GM12878 (cell line): ENCODE results near the gene WDR75. TPM values are rescaled to one million over a fixed set of nuclear protein-coding genes. Genes with fewer than 3 reads are reported as not detected.

Source experiments
- ATAC-seq: fragments of 200-7000 bp; cut with Tn5 transposase; 3 replicates; pipeline ENCODE4 v1.9.1; 2020; ENCODE audit warnings: mild to moderate bottlenecking, moderate library complexity
- BruUV-seq: library from RNA; stranded (reverse); fragments of 400-500 nt; replicated peaks from 2 replicates; lab custom pipeline; 2021; lab: Mats Ljungman, UMichigan
- CTCF ChIA-PET: fragments of 300-600 bp; sonication (Branson Sonifier 250); formaldehyde crosslinking; extraction: SDS; loops from one replicate; lab custom pipeline; 2021; ENCODE audit warnings: inconsistent platforms; lab: Yijun Ruan, JAX
- POLR2A ChIA-PET: fragments of 350-600 bp; formaldehyde crosslinking; extraction: SDS; loops from one replicate; lab custom pipeline; 2021; ENCODE audit warnings: inconsistent platforms; lab: Charles Lee
- RAD21 ChIA-PET: fragments of 300-600 bp; sonication (Branson Sonifier 250); formaldehyde crosslinking; loops from one replicate; lab custom pipeline; 2023; ENCODE audit warnings: antibody characterized with exemption; ENCODE audit not compliant: unreplicated experiment; lab: Charles Lee
- SMC1A ChIA-PET: fragments of 300-600 bp; sonication (Branson Sonifier 250); formaldehyde crosslinking; loops from one replicate; lab custom pipeline; 2023; ENCODE audit not compliant: unreplicated experiment, uncharacterized antibody; lab: Charles Lee
- DNase-seq: peaks from one replicate; pipeline ENCODE4 v3.0.0-alpha.2; 2011; ENCODE audit warnings: low read depth, low spot score
- FAIRE-seq: peaks from 3 replicates; lab custom pipeline; 2011; peaks lifted over from hg19 to GRCh38; lab: Jason Lieb, UNC
- H2AFZ ChIP-seq: 2 replicates; pipeline ENCODE4 v1.6.0; 2011; ENCODE audit warnings: low read depth, low read length, control low read depth; ENCODE audit not compliant: control insufficient read depth
- H3K27ac ChIP-seq: 2 replicates; pipeline ENCODE4 v1.5.1; 2011; ENCODE audit warnings: control low read depth; ENCODE audit not compliant: control insufficient read depth, insufficient read depth
- H3K27me3 ChIP-seq, 2 experiments: replicated peaks in 1 of 2; 2 replicates each; pipeline versions ENCODE4 v1.6.0 to v1.6.1; 2011; ENCODE audit warnings: low read length in 1 of 2; ENCODE audit not compliant: control insufficient read depth in 2 of 2, insufficient read depth in 2 of 2
- H3K36me3 ChIP-seq, 2 experiments: 2 replicates each; pipeline ENCODE4 v1.5.1; 2011; ENCODE audit warnings: low read length in 1 of 2; ENCODE audit not compliant: control insufficient read depth in 2 of 2, insufficient read depth in 2 of 2
- H3K4me1 ChIP-seq: 2 replicates; pipeline ENCODE4 v1.6.1; 2011; ENCODE audit warnings: mild to moderate bottlenecking, low read length, moderate library complexity, mixed read lengths; ENCODE audit not compliant: control insufficient read depth, insufficient read depth
- H3K4me2 ChIP-seq: 2 replicates; pipeline ENCODE4 v1.6.0; 2011; ENCODE audit warnings: control low read depth; ENCODE audit not compliant: control insufficient read depth, insufficient read depth
- H3K4me3 ChIP-seq: fragments of 200-600 bp; sonication (generic); 2 replicates; pipeline ENCODE4 v1.5.1; 2016
- H3K79me2 ChIP-seq: 2 replicates; pipeline ENCODE4 v1.6.0; 2011; ENCODE audit warnings: low read length; ENCODE audit not compliant: control insufficient read depth, insufficient read depth
- H3K9ac ChIP-seq: 2 replicates; pipeline ENCODE4 v1.8.0; 2011; ENCODE audit warnings: low read length, control low read depth, mixed read lengths; ENCODE audit not compliant: control insufficient read depth, insufficient read depth
- H3K9me3 ChIP-seq: replicated peaks from 3 replicates; pipeline ENCODE4 v1.5.1; 2011; ENCODE audit warnings: mild to moderate bottlenecking, low read length; ENCODE audit not compliant: control insufficient read depth, insufficient read depth
- H4K20me1 ChIP-seq: 2 replicates; pipeline ENCODE4 v1.6.0; 2011; ENCODE audit not compliant: control insufficient read depth, insufficient read depth
- BHLHE40 ChIP-seq, 2 experiments: fragments of 450-650 bp in 1 of 2; IDR thresholded peaks; 2 replicates each; pipeline ENCODE4 v1.6.1; 2011 to 2017; ENCODE audit warnings: low read depth in 2 of 2, borderline replicate concordance in 1 of 2, improper control_type of control experiment in 1 of 2, low read length in 1 of 2, mild to moderate bottlenecking in 1 of 2
- HCFC1 ChIP-seq: fragments of 150-350 bp; IDR thresholded peaks from 2 replicates; pipeline ENCODE4 v1.6.1; 2014; ENCODE audit warnings: low read length
- MEF2A ChIP-seq: IDR thresholded peaks from 2 replicates; pipeline ENCODE4 v1.6.1; 2011; ENCODE audit warnings: low read depth, mild to moderate bottlenecking, low read length, moderate library complexity; ENCODE audit not compliant: insufficient read depth
- MXI1 ChIP-seq: fragments of 150-350 bp; IDR thresholded peaks from 2 replicates; pipeline ENCODE4 v1.6.1; 2011; ENCODE audit warnings: low read depth, mild to moderate bottlenecking, inconsistent platforms, low read length, improper control_type of control experiment
- NFXL1 ChIP-seq: fragments of 450-650 bp; IDR thresholded peaks from 2 replicates; pipeline ENCODE4 v1.6.1; 2017; ENCODE audit warnings: antibody characterized with exemption, mild to moderate bottlenecking, borderline replicate concordance
- RB1 ChIP-seq: fragments of 450-650 bp; formaldehyde crosslinking; IDR thresholded peaks from 2 replicates; pipeline ENCODE4 v1.6.1; 2017; ENCODE audit warnings: mild to moderate bottlenecking, borderline replicate concordance
- RELA ChIP-seq: fragments of 450-650 bp; IDR thresholded peaks from 2 replicates; pipeline ENCODE4 v1.8.0; 2014; ENCODE audit warnings: borderline replicate concordance; ENCODE audit not compliant: partially characterized antibody
- SKIL ChIP-seq: fragments of 450-650 bp; IDR thresholded peaks from 2 replicates; pipeline ENCODE4 v1.6.1; 2017; ENCODE audit warnings: mild to moderate bottlenecking, low read depth, inconsistent platforms; ENCODE audit not compliant: poor library complexity, severe bottlenecking
- SREBF2 ChIP-seq: IDR thresholded peaks from 2 replicates; pipeline ENCODE4 v1.6.1; 2012; ENCODE audit warnings: mild to moderate bottlenecking, low read length
- USF2 ChIP-seq: IDR thresholded peaks from 2 replicates; pipeline ENCODE4 v1.6.1; 2011; ENCODE audit warnings: low read depth, low read length, improper control_type of control experiment, borderline replicate concordance
- YBX1 ChIP-seq: fragments of 450-650 bp; IDR thresholded peaks from 2 replicates; pipeline ENCODE4 v1.6.1; 2016; ENCODE audit warnings: antibody characterized with exemption
- WGBS: methylation state at CpG from one replicate; pipeline ENCODE4 v1.1.6; 2016; ENCODE audit warnings: low lambda C conversion rate; ENCODE audit not compliant: insufficient replicate concordance, insufficient coverage; ENCODE audit errors: missing lambda C conversion rate; 5-methylcytosine and 5-hydroxymethylcytosine counted together
- in situ Hi-C: fragments of 300-500 bp; cut with MboI; formaldehyde crosslinking; loops from 9 replicates; pipeline ENCODE4 v1.14.3; 2018; ENCODE audit warnings: mixed read lengths
- intact Hi-C: fragments of 100-400 bp; cut with micrococcal nuclease; formaldehyde crosslinking; loops from one replicate; pipeline ENCODE4 v1.14.2; 2022; ENCODE audit not compliant: unreplicated experiment
- polyA plus RNA-seq, 11 experiments: library from polyadenylated mRNA; depleted of rRNA in 4 of 11; unstranded in 6 of 11; stranded (reverse) in 5 of 11; fragments of >200 nt; fragmentation: Nextera tagmentation in 4 of 11; fragmentation: Illumina TruSeq in 1 of 11; extraction: Ambion mirVana in 4 of 11; extraction: Trizol in 1 of 11; gene quantifications; 1 replicate in 1 of 11; 2 replicates in 10 of 11; pipeline versions ENCODE4 v1.2.1 to v1.2.3, GENCODE V29; 2011 to 2016; ENCODE audit warnings: inconsistent platforms in 2 of 11, missing spikeins in 2 of 11, low read depth in 1 of 11
- total RNA-seq, 4 experiments: library from RNA; depleted of rRNA in 3 of 4; stranded (reverse); fragments of >200 nt in 3 of 4; fragmentation: Illumina TruSeq in 1 of 4; extraction: Trizol in 1 of 4; gene quantifications; 2 replicates each; pipeline versions ENCODE4 v1.2.1 to v1.2.3, GENCODE V29; 2013 to 2021
- TF ChIP-seq, protein P1 (sequence below): IDR thresholded peaks from 2 replicates; pipeline ENCODE4 v1.6.1; 2011; ENCODE audit warnings: low read depth, mild to moderate bottlenecking, low read length, moderate library complexity, borderline replicate concordance; ENCODE audit errors: extremely low read depth
- TF ChIP-seq, protein P2 (sequence below): fragments of 450-650 bp; formaldehyde crosslinking; IDR thresholded peaks from 2 replicates; pipeline ENCODE4 v1.4.0; 2020; ENCODE audit warnings: mild to moderate bottlenecking, moderate library complexity

The WDR75 gene
- total and polyA plus RNA-seq, 10 of the 15 experiments (the other 5 are each of a cell fraction or from before 2014, with no cell fraction given): 53.1 to 98.5 (median 71.5) TPM

DNA sequence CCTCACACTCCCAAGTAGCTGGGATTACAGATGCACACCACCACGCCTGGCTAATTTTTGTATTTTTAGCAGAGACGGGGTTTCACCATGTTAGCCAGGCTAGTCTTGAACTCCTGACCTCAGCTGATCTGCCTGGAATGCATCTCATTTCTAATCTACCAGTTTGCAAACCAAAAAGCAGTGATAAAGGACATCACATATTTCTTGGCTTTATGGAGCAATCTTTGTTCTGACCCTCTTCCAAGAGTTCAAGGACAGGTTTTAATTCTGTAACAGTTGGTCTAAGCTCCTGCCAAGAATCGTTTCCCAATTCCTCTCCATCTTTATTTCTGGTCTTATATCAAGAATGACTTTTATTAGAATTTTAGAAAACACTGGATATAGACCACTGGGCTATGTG lies 71.6 kb downstream of the WDR75 start:
- POLR2A ChIA-PET: no interaction called here
- SMC1A ChIA-PET: interaction anchor here (1.8 kb wide), 1 partner anchor 14 kb away, joined by 4 read pairs; no protein-coding TSS in a partner anchor
- TF ChIP-seq YBX1 (no peak), RB1 (no peak), SREBF2 (no peak), RELA (no peak), USF2 (no peak), BHLHE40 (IDR thresholded peaks at IDR 0.05; ENCODE audit: borderline replicate concordance in 1 of 2, low read depth in 2 of 2, low read length in 1 of 2) (no peak), MXI1 (no peak), SKIL (no peak), NFXL1 (no peak), HCFC1 (no peak), MEF2A (no peak)
- TF ChIP-seq, protein P1, sequence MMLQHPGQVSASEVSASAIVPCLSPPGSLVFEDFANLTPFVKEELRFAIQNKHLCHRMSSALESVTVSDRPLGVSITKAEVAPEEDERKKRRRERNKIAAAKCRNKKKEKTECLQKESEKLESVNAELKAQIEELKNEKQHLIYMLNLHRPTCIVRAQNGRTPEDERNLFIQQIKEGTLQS: no peak
- TF ChIP-seq, protein P2, sequence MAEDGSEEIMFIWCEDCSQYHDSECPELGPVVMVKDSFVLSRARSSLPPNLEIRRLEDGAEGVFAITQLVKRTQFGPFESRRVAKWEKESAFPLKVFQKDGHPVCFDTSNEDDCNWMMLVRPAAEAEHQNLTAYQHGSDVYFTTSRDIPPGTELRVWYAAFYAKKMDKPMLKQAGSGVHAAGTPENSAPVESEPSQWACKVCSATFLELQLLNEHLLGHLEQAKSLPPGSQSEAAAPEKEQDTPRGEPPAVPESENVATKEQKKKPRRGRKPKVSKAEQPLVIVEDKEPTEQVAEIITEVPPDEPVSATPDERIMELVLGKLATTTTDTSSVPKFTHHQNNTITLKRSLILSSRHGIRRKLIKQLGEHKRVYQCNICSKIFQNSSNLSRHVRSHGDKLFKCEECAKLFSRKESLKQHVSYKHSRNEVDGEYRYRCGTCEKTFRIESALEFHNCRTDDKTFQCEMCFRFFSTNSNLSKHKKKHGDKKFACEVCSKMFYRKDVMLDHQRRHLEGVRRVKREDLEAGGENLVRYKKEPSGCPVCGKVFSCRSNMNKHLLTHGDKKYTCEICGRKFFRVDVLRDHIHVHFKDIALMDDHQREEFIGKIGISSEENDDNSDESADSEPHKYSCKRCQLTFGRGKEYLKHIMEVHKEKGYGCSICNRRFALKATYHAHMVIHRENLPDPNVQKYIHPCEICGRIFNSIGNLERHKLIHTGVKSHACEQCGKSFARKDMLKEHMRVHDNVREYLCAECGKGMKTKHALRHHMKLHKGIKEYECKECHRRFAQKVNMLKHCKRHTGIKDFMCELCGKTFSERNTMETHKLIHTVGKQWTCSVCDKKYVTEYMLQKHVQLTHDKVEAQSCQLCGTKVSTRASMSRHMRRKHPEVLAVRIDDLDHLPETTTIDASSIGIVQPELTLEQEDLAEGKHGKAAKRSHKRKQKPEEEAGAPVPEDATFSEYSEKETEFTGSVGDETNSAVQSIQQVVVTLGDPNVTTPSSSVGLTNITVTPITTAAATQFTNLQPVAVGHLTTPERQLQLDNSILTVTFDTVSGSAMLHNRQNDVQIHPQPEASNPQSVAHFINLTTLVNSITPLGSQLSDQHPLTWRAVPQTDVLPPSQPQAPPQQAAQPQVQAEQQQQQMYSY (CRISPR knock-in tag): no peak

More for the DNA sequence above, 71.6 kb downstream of the WDR75 start:
- ChIA-PET CTCF (no interaction called here), RAD21 (no interaction called here)
- no TSS peak for BruUV-seq
- no peak overlapping the region for H3K9ac ChIP-seq
- H3K79me2 ChIP-seq: no peaks in the 10 kb centered on the region
- no peak overlapping the region for H3K27ac ChIP-seq
- H3K9me3 ChIP-seq: no peaks in the 10 kb centered on the region
- FAIRE-seq (no peak), ATAC-seq (no peak), DNase-seq (no peak)
- no peak overlapping the region for H3K4me3 ChIP-seq
- H3K4me1 ChIP-seq: no peaks in the 10 kb centered on the region
- no peaks in the 10 kb centered on the region for H3K36me3 ChIP-seq
- H3K4me2 ChIP-seq: no peak overlapping the region
- intact Hi-C loops (no loop called here), in situ Hi-C loops (no loop called here)
- H3K27me3 ChIP-seq: no peaks in the 10 kb centered on the region; a peak in 1 of 4 replicates
- 18% methylated on average over 3 of the region's 3 CpGs for WGBS
- no peaks in the 10 kb centered on the region for H4K20me1 ChIP-seq
- H2AFZ ChIP-seq: no peak overlapping the region
